ENCODE results near the gene PROM1. TPM values are rescaled to one million over a fixed set of nuclear protein-coding genes. Genes with fewer than 3 reads are reported as not detected.

PROM1 gene
- not detected for total RNA-seq
- polyA plus RNA-seq (2013, experiment 1 of 2), result 0.09 TPM
- 0.71 TPM for polyA plus RNA-seq (2013, experiment 2 of 2)
- 0 to 5.2 (median 0.90) reads per million in 172 experiments for total RNA-seq

GRCh38 chr4:16083241-16084191 lies at the start of gene PROM1:
Gene PROM1, minus strand, starts transcription at chr4:16084023. Its CDS starts 8,117 bp downstream, at chr4:16075906.
- no peak for TF ChIP-seq CTCF (IDR thresholded peaks at IDR 0.05)
- Mint-ChIP-seq H3K27ac (no peak within 1 kb of the TSS), H3K36me3 (ENCODE audit: low read depth) (no peaks in the 10 kb centered on the region), H3K27me3 (peaks cover 84% of the 10 kb centered on the region), H3K4me1 (ENCODE audit: low read depth) (peaks cover 27% of the 10 kb centered on the region), H3K4me3 (peak within 1 kb of the TSS; percentile 72), H3K9me3 (no peaks in the 10 kb centered on the region)
- no peak for ATAC-seq (ENCODE audit: poor library complexity)
- CTCF ChIA-PET, result no interaction called here
- H3K27ac ChIP-seq (ENCODE audit: low read depth in 1 of 2, low read length in 2 of 2), result no peak within 1 kb of the TSS
- H3K9me3 ChIP-seq (ENCODE audit: control insufficient read depth in 1 of 2, insufficient read depth in 1 of 2, low read length in 2 of 2), result peaks cover 0 to 15% of the 10 kb centered on the region in 2 experiments
- peaks cover 48 to 72% of the 10 kb centered on the region in 2 experiments for H3K27me3 ChIP-seq (ENCODE audit: control insufficient read depth in 1 of 2, insufficient read depth in 2 of 2, low read length in 2 of 2)
- H3K36me3 ChIP-seq (ENCODE audit: insufficient read depth, low read length), result no peaks in the 10 kb centered on the region
- H3K4me1 ChIP-seq (ENCODE audit: insufficient read depth, low read length), result peaks cover 23% of the 10 kb centered on the region
- peak in 1 of 14 experiments; percentile 7 for DNase-seq
- H3K4me3 ChIP-seq (ENCODE audit: low read length), result peak within 1 kb of the TSS; percentile 43
- intact Hi-C loops (cut with DNase I, micrococcal nuclease), result no loop called here
- POLR2A ChIA-PET, result no interaction called here

GRCh38 chr4:16133406-16133805 lies 49.6 kb upstream of the PROM1 start:
- DNase-seq (no peak), ATAC-seq (ENCODE audit: poor library complexity) (no peak)
- ChIA-PET POLR2A (no interaction called here), CTCF (no interaction called here)
- Histone ChIP-seq H3K36me3 (ENCODE audit: insufficient read depth, low read length) (no peaks in the 10 kb centered on the region), H3K4me3 (ENCODE audit: low read length) (no peak overlapping the region), H3K4me1 (ENCODE audit: insufficient read depth, low read length) (no peaks in the 10 kb centered on the region), H3K27ac (ENCODE audit: low read depth in 1 of 2, low read length in 2 of 2) (no peak overlapping the region), H3K27me3 (ENCODE audit: control insufficient read depth in 1 of 2, insufficient read depth in 2 of 2, low read length in 2 of 2) (no peaks in the 10 kb centered on the region), H3K9me3 (ENCODE audit: control insufficient read depth in 1 of 2, insufficient read depth in 1 of 2, low read length in 2 of 2) (no peaks in the 10 kb centered on the region)
- no peak for TF ChIP-seq CTCF (IDR thresholded peaks at IDR 0.05)
- Mint-ChIP-seq H3K4me3 (no peak overlapping the region), H3K4me1 (ENCODE audit: low read depth) (no peaks in the 10 kb centered on the region), H3K9me3 (peaks cover 5% of the 10 kb centered on the region), H3K27ac (no peak overlapping the region), H3K27me3 (peaks cover 28% of the 10 kb centered on the region), H3K36me3 (ENCODE audit: low read depth) (no peaks in the 10 kb centered on the region)
- intact Hi-C loops (cut with DNase I, micrococcal nuclease), result no loop called here

- ChIA-PET POLR2A (no interaction called here), CTCF (no interaction called here)
- no peak for TF ChIP-seq CTCF (IDR thresholded peaks at IDR 0.05)
- Mint-ChIP-seq H3K4me1 (ENCODE audit: low read depth) (no peaks in the 10 kb centered on the region), H3K4me3 (no peak overlapping the region), H3K36me3 (ENCODE audit: low read depth) (no peaks in the 10 kb centered on the region), H3K27ac (no peak overlapping the region), H3K27me3 (peaks cover 18% of the 10 kb centered on the region), H3K9me3 (peaks cover 5% of the 10 kb centered on the region)
- H3K36me3 ChIP-seq (ENCODE audit: insufficient read depth, low read length), result no peaks in the 10 kb centered on the region
- H3K4me1 ChIP-seq (ENCODE audit: insufficient read depth, low read length), result no peaks in the 10 kb centered on the region
- no peaks in the 10 kb centered on the region for H3K9me3 ChIP-seq (ENCODE audit: control insufficient read depth in 1 of 2, insufficient read depth in 1 of 2, low read length in 2 of 2)
- H3K27ac ChIP-seq (ENCODE audit: low read depth in 1 of 2, low read length in 2 of 2), result no peak overlapping the region
- no peaks in the 10 kb centered on the region for H3K27me3 ChIP-seq (ENCODE audit: control insufficient read depth in 1 of 2, insufficient read depth in 2 of 2, low read length in 2 of 2)
- intact Hi-C loops (cut with DNase I, micrococcal nuclease), result no loop called here
- DNase-seq (no peak), ATAC-seq (ENCODE audit: poor library complexity) (no peak)
- H3K4me3 ChIP-seq (ENCODE audit: low read length), result no peak overlapping the region
Observed at GRCh38 chr4:16131293-16131692, 47.5 kb upstream of the PROM1 start.
